Mesothelial cell of epicardium (in vitro differentiated cells): ENCODE data around the gene CARD9. TPM values are rescaled to one million over a fixed set of nuclear protein-coding genes. Genes with fewer than 3 reads are reported as not detected.

Source experiments
- DNase-seq, 2 experiments: peaks; one replicate each; pipeline ENCODE4 v3.0.0; 2021; ENCODE audit warnings: low spot score in 2 of 2; ENCODE audit not compliant: unreplicated experiment in 2 of 2
- H3K27ac Mint-ChIP-seq: 2 replicates; pipeline ENCODE4 v1.8.0; 2021; ENCODE audit warnings: mixed read lengths
- H3K27me3 Mint-ChIP-seq: 2 replicates; pipeline ENCODE4 v1.8.0; 2021; ENCODE audit warnings: low read depth, mixed read lengths
- H3K36me3 Mint-ChIP-seq: 2 replicates; pipeline ENCODE4 v1.8.0; 2021; ENCODE audit warnings: mixed read lengths
- H3K4me1 Mint-ChIP-seq: 2 replicates; pipeline ENCODE4 v1.8.0; 2021; ENCODE audit warnings: mixed read lengths
- H3K4me3 Mint-ChIP-seq: 2 replicates; pipeline ENCODE4 v1.8.0; 2021; ENCODE audit warnings: mild to moderate bottlenecking, moderate library complexity, mixed read lengths
- H3K9me3 Mint-ChIP-seq: 2 replicates; pipeline ENCODE4 v1.8.0; 2021; ENCODE audit warnings: mixed read lengths
- total RNA-seq: library from RNA; stranded (reverse); gene quantifications from 3 replicates; pipeline ENCODE4 v1.2.1, GENCODE V29; 2021
- TF ChIP-seq, protein P1 (sequence below): fragments of 200-600 bp; sonication (generic); IDR thresholded peaks from one replicate; pipeline ENCODE4 v1.5.0; 2021; ENCODE audit warnings: antibody characterized with exemption; ENCODE audit not compliant: unreplicated experiment

Gene CARD9
- total RNA-seq, 1 donor from 2014 or later, result 4.9 TPM

- TF ChIP-seq, protein P1, sequence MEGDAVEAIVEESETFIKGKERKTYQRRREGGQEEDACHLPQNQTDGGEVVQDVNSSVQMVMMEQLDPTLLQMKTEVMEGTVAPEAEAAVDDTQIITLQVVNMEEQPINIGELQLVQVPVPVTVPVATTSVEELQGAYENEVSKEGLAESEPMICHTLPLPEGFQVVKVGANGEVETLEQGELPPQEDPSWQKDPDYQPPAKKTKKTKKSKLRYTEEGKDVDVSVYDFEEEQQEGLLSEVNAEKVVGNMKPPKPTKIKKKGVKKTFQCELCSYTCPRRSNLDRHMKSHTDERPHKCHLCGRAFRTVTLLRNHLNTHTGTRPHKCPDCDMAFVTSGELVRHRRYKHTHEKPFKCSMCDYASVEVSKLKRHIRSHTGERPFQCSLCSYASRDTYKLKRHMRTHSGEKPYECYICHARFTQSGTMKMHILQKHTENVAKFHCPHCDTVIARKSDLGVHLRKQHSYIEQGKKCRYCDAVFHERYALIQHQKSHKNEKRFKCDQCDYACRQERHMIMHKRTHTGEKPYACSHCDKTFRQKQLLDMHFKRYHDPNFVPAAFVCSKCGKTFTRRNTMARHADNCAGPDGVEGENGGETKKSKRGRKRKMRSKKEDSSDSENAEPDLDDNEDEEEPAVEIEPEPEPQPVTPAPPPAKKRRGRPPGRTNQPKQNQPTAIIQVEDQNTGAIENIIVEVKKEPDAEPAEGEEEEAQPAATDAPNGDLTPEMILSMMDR, result no peak
- no peak for DNase-seq
- Mint-ChIP-seq H3K4me1 (peaks cover 10% of the 10 kb centered on the region), H3K27me3 (no peaks in the 10 kb centered on the region), H3K27ac (no peak overlapping the region), H3K9me3 (no peaks in the 10 kb centered on the region), H3K36me3 (no peaks in the 10 kb centered on the region), H3K4me3 (no peak overlapping the region)
Observed at GRCh38 chr9:136345281-136346156, 27.9 kb downstream of the CARD9 start.

- H3K36me3 Mint-ChIP-seq, result peaks cover 3% of the 10 kb centered on the region
Observed at GRCh38 chr9:136344544-136345280, 28.8 kb downstream of the CARD9 start.

GRCh38 chr9:136343884-136344269 is 29.6 kb downstream of the CARD9 start:
- no peak for DNase-seq
- no peaks in the 10 kb centered on the region for H3K9me3 Mint-ChIP-seq
- H3K27ac Mint-ChIP-seq, result no peak overlapping the region
- H3K27me3 Mint-ChIP-seq, result no peaks in the 10 kb centered on the region
- TF ChIP-seq, protein P1, result no peak
- peaks cover 4% of the 10 kb centered on the region for H3K36me3 Mint-ChIP-seq
- H3K4me1 Mint-ChIP-seq, result peaks cover 10% of the 10 kb centered on the region
- H3K4me3 Mint-ChIP-seq, result no peak overlapping the region

More at GRCh38 chr9:136344544-136345280, 28.8 kb downstream of the CARD9 start:
- H3K27me3 Mint-ChIP-seq, result no peaks in the 10 kb centered on the region
- no peak for DNase-seq
- H3K4me1 Mint-ChIP-seq, result peaks cover 10% of the 10 kb centered on the region
- H3K27ac Mint-ChIP-seq, result no peak overlapping the region
- TF ChIP-seq, protein P1, result no peak
- no peaks in the 10 kb centered on the region for H3K9me3 Mint-ChIP-seq
- no peak overlapping the region for H3K4me3 Mint-ChIP-seq

DNA sequence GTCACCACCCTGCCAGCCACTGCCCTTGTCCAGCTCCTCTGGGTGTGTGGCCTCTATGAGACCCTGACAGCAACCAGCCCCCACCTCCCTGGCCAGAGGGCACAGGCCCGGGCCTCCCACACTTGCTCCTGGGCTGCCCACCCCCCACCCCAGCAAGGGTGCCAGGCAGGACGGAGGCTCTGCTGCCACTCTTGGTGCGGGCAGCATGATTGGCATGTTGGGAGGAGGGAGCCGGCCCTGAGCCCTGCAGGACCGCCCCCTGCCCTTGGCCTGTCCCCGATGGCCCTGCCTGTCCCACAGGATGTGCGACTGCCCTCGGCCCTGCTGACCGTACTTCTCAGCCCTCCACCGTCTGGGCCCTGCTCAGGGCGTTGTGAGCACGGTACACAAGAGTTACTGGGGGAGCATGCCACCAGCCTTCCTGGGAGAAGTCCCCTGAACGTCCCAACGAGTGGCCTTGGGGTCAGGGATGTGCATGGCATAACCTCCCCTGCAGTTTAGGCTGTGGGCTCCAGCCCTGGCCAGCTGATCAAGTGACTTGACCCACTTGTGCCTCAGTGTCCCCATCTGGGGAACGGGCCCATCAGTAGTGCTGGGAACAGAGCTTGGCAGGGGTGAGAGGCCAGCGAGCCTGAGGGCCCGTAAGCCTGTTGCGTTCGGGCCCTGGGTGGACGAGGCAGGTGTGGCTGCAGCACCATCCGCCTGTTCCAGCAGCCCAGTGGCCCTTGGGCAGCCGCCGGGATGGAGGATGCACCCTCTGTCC is 30.2 kb downstream of the CARD9 start:
- H3K4me1 Mint-ChIP-seq, result peaks cover 10% of the 10 kb centered on the region
- no peaks in the 10 kb centered on the region for H3K9me3 Mint-ChIP-seq
- H3K4me3 Mint-ChIP-seq, result peak overlapping the region; percentile 58
- TF ChIP-seq, protein P1, result no peak
- no peaks in the 10 kb centered on the region for H3K27me3 Mint-ChIP-seq
- no peak for DNase-seq
- peak overlapping the region; percentile 39 for H3K27ac Mint-ChIP-seq
- peaks cover 4% of the 10 kb centered on the region for H3K36me3 Mint-ChIP-seq
